Effector memory CD8-positive, alpha-beta T cell (primary cell): Measurements from ENCODE around the gene CDCA5.

Experiments
- ATAC-seq: fragments of 150-1000 bp; cut with Tn5 transposase; replicated peaks from 2 replicates; pipeline ENCODE4 v1.10.0; 2021; ENCODE audit warnings: mild to moderate bottlenecking, moderate library complexity
- DNase-seq, 3 experiments: peaks; one replicate each; pipeline ENCODE4 v3.0.0; 2021
- H3K27ac Mint-ChIP-seq, 2 donors: one replicate each; pipeline ENCODE4 v1.8.0; 2022; ENCODE audit warnings: mild to moderate bottlenecking in 2 of 2, mixed read lengths in 2 of 2, moderate library complexity in 2 of 2
- H3K27me3 Mint-ChIP-seq, 2 donors: one replicate each; pipeline ENCODE4 v1.8.0; 2022; ENCODE audit warnings: mixed read lengths in 2 of 2
- H3K36me3 Mint-ChIP-seq: one replicate; pipeline ENCODE4 v1.8.0; 2022; ENCODE audit warnings: mild to moderate bottlenecking, moderate library complexity, mixed read lengths; ENCODE audit not compliant: insufficient read depth
- H3K4me1 Mint-ChIP-seq, 2 donors: one replicate each; pipeline ENCODE4 v1.8.0; 2022; ENCODE audit warnings: low read depth in 2 of 2, mixed read lengths in 2 of 2
- H3K4me3 Mint-ChIP-seq, 2 donors: one replicate each; pipeline ENCODE4 v1.8.0; 2022; ENCODE audit warnings: mild to moderate bottlenecking in 2 of 2, mixed read lengths in 2 of 2, moderate library complexity in 2 of 2
- H3K9me3 Mint-ChIP-seq, 2 donors: one replicate each; pipeline ENCODE4 v1.8.0; 2022; ENCODE audit warnings: mixed read lengths in 2 of 2

The CDCA5 gene

GRCh38 chr11:65107751-65108468, 24.1 kb upstream of the CDCA5 start:
- no peak for ATAC-seq
- Mint-ChIP-seq H3K4me1 (peaks cover 23 to 27% of the 10 kb centered on the region in 2 donors), H3K27me3 (no peaks in the 10 kb centered on the region), H3K27ac (no peak overlapping the region), H3K4me3 (no peak overlapping the region), H3K9me3 (no peaks in the 10 kb centered on the region), H3K36me3 (peaks cover 47% of the 10 kb centered on the region)
- no peak for DNase-seq

GRCh38 chr11:65107078-65107477, 23.2 kb upstream of the CDCA5 start:
- no peaks in the 10 kb centered on the region for H3K9me3 Mint-ChIP-seq
- no peak overlapping the region for H3K27ac Mint-ChIP-seq
- H3K36me3 Mint-ChIP-seq = peaks cover 40% of the 10 kb centered on the region
- H3K27me3 Mint-ChIP-seq = no peaks in the 10 kb centered on the region
- DNase-seq (no peak), ATAC-seq (no peak)
- H3K4me1 Mint-ChIP-seq = peaks cover 19 to 23% of the 10 kb centered on the region in 2 donors
- no peak overlapping the region for H3K4me3 Mint-ChIP-seq

DNA sequence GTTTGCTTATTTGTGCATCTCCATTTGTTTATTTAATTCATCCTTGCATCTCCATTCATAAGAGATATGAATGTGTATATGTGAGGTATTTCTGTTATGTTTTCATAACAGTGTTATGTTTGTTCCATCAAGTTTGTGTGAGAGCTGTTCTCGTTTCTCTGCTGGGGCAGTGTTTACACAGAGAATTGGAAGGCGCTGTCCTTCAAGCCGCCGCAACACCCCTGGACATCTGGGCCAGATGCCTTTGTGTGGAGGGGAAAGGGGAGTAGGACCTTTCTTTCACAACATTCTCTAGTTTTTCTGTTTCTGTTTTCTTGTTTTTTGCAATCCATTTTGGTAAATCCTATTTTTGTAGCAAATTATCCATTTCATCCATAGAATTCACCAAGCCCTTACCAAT, 20.8 kb upstream of the CDCA5 start:
- DNase-seq = no peak
- Mint-ChIP-seq H3K4me1 (peaks cover 1 to 5% of the 10 kb centered on the region in 2 donors), H3K9me3 (no peaks in the 10 kb centered on the region), H3K4me3 (no peak overlapping the region), H3K36me3 (peaks cover 23% of the 10 kb centered on the region), H3K27me3 (no peaks in the 10 kb centered on the region), H3K27ac (no peak overlapping the region)
- ATAC-seq = no peak

DNA sequence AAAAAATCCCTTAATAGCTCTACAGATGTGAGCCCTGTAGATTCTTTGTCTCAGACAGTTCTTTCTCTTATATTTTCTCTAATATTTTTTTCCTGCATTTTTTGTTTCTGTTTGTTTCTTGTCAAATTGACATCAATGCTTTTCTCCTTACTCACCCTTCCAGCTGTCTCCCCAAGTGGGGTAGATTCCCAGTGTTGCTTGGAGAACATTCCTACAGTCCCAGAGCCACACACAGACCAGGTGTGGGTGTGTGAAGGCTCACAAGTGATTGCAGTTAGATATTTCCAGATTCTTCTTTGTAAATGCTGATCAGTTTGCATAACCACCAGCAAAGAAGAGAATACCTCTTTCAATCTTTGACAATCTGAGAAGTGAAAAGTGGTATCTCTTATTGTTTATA, 19.6 kb upstream of the CDCA5 start:
- no peaks in the 10 kb centered on the region for H3K9me3 Mint-ChIP-seq
- H3K27me3 Mint-ChIP-seq = no peaks in the 10 kb centered on the region
- H3K4me1 Mint-ChIP-seq = peaks cover 1 to 9% of the 10 kb centered on the region in 2 donors
- H3K27ac Mint-ChIP-seq = peak overlapping the region in 1 of 2 donors; percentile 44
- H3K4me3 Mint-ChIP-seq = no peak overlapping the region
- DNase-seq = no peak
- H3K36me3 Mint-ChIP-seq = peaks cover 27% of the 10 kb centered on the region
- ATAC-seq = no peak

- Mint-ChIP-seq H3K9me3 (no peaks in the 10 kb centered on the region), H3K4me1 (peaks cover 1 to 13% of the 10 kb centered on the region in 2 donors), H3K27me3 (no peaks in the 10 kb centered on the region), H3K4me3 (no peak overlapping the region), H3K36me3 (peaks cover 34% of the 10 kb centered on the region), H3K27ac (no peak overlapping the region)
- DNase-seq (no peak), ATAC-seq (no peak)
These were observed 18.6 kb upstream of the CDCA5 start for GRCh38 chr11:65102142-65103095.

DNA sequence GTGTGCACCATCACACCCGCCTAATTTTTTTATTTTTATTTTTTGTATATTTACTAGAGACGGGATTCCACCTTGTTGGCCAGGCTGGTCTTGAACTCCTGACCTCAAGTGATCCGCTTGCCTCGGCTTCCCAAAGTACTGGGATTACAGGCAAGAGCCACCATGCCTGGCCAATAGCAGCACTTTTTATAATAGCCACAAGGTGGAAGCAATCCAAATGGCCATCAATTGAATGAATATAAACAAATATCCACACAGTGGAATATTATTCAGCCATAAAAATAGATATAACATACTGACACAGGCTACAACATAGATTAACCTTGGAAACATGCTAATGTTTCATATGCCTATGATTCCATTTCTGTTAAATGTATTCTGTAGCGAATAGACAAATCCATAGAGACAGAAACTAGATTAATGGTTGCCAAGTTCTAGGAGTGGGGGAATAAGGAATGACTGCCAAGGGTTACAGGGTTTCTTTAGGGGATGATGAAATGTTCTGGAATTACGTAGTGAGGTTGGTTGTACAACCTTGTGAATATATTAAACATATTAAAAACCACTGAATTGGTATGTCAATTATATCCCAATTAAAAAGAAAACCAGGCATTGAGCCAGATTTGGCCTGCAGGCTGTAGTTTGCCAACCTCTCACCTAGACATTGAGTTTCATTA, 17.0 kb upstream of the CDCA5 start:
- Mint-ChIP-seq H3K9me3 (no peaks in the 10 kb centered on the region), H3K27ac (no peak overlapping the region), H3K27me3 (no peaks in the 10 kb centered on the region), H3K4me1 (peaks cover 2 to 12% of the 10 kb centered on the region in 2 donors), H3K36me3 (peaks cover 38% of the 10 kb centered on the region), H3K4me3 (no peak overlapping the region)
- no peak for ATAC-seq
- no peak for DNase-seq

- H3K36me3 Mint-ChIP-seq = peaks cover 21% of the 10 kb centered on the region
- H3K9me3 Mint-ChIP-seq = no peaks in the 10 kb centered on the region
- ATAC-seq (no peak), DNase-seq (no peak)
- no peaks in the 10 kb centered on the region for H3K27me3 Mint-ChIP-seq
- H3K27ac Mint-ChIP-seq = peak overlapping the region in 1 of 2 donors; percentile 92
- H3K4me3 Mint-ChIP-seq = peak overlapping the region; percentile 77 to 85
- H3K4me1 Mint-ChIP-seq = peaks cover 3 to 16% of the 10 kb centered on the region in 2 donors
These were observed 13.1 kb upstream of the CDCA5 start for GRCh38 chr11:65096926-65097325.

GRCh38 chr11:65095974-65096806, 12.3 kb upstream of the CDCA5 start, which contains the start of gene VPS51:
TSS of gene VPS51 (plus strand) at chr11:65096214. CDS start at chr11:65096251, 37 bp downstream.
- DNase-seq (peak; percentile 80 to 86 (median 82)), ATAC-seq (peak; percentile 90)
- H3K9me3 Mint-ChIP-seq = no peaks in the 10 kb centered on the region
- peaks cover 21% of the 10 kb centered on the region for H3K36me3 Mint-ChIP-seq
- peak within 1 kb of the TSS; percentile 89 to 92 for H3K27ac Mint-ChIP-seq
- peaks cover 3 to 16% of the 10 kb centered on the region in 2 donors for H3K4me1 Mint-ChIP-seq
- peak within 1 kb of the TSS; percentile 77 to 85 for H3K4me3 Mint-ChIP-seq
- no peaks in the 10 kb centered on the region for H3K27me3 Mint-ChIP-seq

DNA sequence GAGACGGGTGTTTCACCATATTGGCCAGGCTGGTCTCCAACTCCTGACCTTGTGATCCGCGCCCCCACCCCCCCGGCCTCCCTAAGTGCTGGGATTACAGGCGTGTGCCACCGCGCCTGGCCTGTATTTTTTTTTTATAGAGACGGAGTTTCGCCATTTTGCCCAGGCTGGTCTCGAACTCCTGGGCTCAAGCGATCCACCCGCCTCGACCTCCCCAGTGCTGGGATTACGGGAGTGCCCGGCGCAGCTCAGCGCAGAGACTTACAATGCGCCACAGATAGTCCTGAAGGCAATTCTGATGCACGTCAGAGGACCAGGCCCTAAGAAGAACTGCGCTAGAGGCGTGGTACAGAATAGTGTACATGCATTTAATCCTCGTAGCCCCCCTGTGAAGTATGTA, 11.6 kb upstream of the CDCA5 start:
- Mint-ChIP-seq H3K36me3 (peaks cover 21% of the 10 kb centered on the region), H3K9me3 (no peaks in the 10 kb centered on the region), H3K4me3 (peak overlapping the region; percentile 77 to 85), H3K4me1 (peaks cover 3 to 16% of the 10 kb centered on the region in 2 donors), H3K27me3 (no peaks in the 10 kb centered on the region), H3K27ac (peak overlapping the region; percentile 89 to 92)
- DNase-seq (no peak), ATAC-seq (no peak)

DNA sequence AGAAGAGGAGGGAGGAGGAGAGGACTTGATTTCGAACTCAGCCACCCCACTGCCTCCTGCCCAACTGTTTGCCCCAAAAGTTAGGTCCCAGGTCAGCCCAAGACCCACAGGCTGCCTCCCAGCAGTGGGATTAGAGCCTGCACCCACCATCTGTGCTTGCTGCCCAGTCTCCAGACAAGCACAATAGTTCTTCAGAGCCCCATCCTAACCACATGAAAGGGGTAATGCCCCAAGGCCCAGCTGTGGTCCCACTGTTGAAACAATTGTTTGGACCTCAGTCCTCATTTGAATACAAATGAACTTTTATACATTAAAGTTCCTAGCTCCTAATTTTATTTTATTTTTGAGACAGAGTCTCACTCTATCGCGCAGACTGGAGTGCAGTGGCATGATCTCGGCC, 6.8 kb upstream of the CDCA5 start:
- no peak for DNase-seq
- H3K9me3 Mint-ChIP-seq = no peaks in the 10 kb centered on the region
- no peak overlapping the region for H3K27ac Mint-ChIP-seq
- ATAC-seq = no peak
- no peaks in the 10 kb centered on the region for H3K27me3 Mint-ChIP-seq
- H3K4me1 Mint-ChIP-seq = peaks cover 3 to 4% of the 10 kb centered on the region in 2 donors
- H3K36me3 Mint-ChIP-seq = peaks cover 21% of the 10 kb centered on the region
- H3K4me3 Mint-ChIP-seq = no peak overlapping the region

- DNase-seq (no peak), ATAC-seq (no peak)
- peaks cover 30% of the 10 kb centered on the region for H3K36me3 Mint-ChIP-seq
- no peak overlapping the region for H3K27ac Mint-ChIP-seq
- H3K27me3 Mint-ChIP-seq = no peaks in the 10 kb centered on the region
- no peaks in the 10 kb centered on the region for H3K9me3 Mint-ChIP-seq
- no peak overlapping the region for H3K4me3 Mint-ChIP-seq
- H3K4me1 Mint-ChIP-seq = peaks cover 8 to 9% of the 10 kb centered on the region in 2 donors
These were observed 5.8 kb upstream of the CDCA5 start for GRCh38 chr11:65089621-65090020.

DNA sequence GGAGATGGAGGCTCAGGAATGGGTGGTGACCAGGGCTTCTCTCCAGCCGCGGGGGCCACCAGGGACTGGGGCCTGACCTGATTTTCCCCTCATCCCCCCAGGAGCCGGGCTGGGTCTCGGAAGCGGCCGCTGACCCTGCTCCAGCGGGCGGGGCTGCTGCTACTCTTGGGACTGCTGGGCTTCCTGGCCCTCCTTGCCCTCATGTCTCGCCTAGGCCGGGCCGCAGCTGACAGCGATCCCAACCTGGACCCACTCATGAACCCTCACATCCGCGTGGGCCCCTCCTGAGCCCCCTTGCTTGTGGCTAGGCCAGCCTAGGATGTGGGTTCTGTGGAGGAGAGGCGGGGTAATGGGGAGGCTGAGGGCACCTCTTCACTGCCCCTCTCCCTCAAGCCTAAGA, 4.0 kb upstream of the CDCA5 start:
- no peak overlapping the region for H3K4me3 Mint-ChIP-seq
- H3K4me1 Mint-ChIP-seq = peaks cover 14 to 23% of the 10 kb centered on the region in 2 donors
- DNase-seq (no peak), ATAC-seq (no peak)
- H3K9me3 Mint-ChIP-seq = no peaks in the 10 kb centered on the region
- peaks cover 48% of the 10 kb centered on the region for H3K36me3 Mint-ChIP-seq
- H3K27me3 Mint-ChIP-seq = no peaks in the 10 kb centered on the region
- peak overlapping the region in 1 of 2 donors; percentile 38 for H3K27ac Mint-ChIP-seq
